IPS-18c (cell line): Measurements from ENCODE around the gene GRP.
A peak's percentile ranks its signal among the peaks of the same experiment; 100 is the strongest.

Source experiments
- H3K4me3 ChIP-seq: 2 replicates; pipeline ENCODE4 v1.7.0; 2013; ENCODE audit warnings: low read depth, mild to moderate bottlenecking, low read length, moderate library complexity; ENCODE audit not compliant: insufficient read depth
- H3K9me3 ChIP-seq: one replicate; pipeline ENCODE4 v1.6.1; 2013; ENCODE audit warnings: mild to moderate bottlenecking, low read length, moderate library complexity; ENCODE audit not compliant: control insufficient read depth, insufficient read depth

GRP gene

DNA sequence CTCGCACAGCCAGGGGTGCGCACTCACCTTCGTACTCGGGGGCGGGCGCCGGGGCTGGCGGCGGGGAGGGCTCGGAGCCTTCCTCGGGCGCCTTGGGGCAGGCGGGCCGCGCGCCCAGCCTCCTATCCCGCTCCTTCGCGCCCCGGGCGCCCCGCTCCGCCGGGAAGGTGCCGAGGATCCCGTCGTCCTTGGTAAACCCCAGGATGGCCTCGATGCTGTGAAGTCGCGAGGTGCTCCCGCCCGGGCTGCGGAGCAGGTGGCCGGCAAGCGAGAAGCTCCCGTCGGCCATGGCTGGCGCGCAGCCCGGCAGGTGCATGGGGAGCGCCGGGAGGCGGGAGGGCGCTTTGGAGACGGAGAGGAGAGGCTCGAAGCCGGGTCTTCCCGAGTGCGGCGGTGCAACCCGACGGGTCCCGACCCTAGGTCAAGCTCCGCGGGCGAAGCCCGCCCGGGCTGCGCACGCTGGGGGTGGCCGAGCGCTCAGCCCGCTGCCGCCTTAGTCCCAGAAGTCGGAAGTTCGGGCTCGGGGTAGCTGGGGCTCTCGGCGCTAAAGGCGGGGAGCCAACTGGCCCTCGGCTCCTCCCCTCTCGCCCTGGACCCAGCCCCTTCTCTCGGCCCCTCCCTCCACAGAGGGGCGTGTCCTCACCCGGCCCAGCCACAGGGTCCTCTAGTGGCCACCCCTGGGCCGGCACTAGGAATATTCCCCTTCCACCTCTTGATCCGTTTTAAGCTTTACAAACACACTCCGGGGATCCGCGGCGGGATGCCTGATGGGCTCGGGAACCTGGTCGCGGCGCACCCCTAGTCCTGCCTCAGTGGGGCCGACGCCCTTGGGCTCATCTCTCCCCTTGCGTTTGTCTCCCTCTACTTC lies 53.2 kb downstream of the GRP start, which contains the start of gene RAX:
TSS of gene RAX (minus strand) at position 564 of the 868 bp plus-strand sequence. CDS start at position 316, 248 bp downstream.
- Histone ChIP-seq H3K4me3 (peak within 1 kb of the TSS; percentile 69), H3K9me3 (no peaks in the 10 kb centered on the region)

DNA sequence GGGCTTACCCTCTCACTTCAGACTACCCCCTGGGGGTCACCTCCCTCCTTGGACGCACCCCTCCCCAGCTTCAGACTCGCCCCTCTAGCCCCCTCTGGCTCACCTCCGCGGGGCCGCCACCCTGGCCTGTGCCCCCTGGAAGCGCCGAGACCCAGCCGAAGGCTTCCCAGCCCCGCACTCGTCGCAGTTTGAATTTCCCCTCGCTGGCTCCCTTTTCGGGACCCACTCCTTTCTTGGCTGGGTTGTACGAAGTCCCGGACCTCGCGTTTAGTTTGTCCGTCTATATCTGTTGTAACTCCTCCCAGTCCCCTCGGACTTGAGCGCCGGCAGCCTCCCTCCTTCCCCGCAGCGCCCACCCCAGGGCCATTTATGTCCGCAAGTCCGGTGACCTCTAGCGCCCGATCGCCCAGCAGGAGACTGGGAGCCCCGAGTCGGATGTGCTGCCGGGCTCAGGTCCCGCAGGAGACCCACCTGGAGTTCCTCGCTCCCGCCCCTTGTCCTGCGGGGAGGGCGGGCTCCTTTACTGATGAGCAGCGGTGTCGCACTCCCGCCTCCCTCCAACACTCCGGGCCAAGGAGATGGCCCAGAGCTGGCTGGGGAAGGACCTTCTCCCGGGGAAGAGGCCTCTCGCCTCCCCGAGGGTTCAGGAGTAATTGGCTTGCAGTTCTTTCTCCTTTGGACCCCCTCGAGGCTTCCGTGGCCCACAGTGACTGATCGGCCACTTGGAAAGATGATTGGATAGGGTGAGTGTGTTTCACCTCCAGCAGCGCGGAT lies 54.0 kb downstream of the GRP start:
- Histone ChIP-seq H3K9me3 (no peaks in the 10 kb centered on the region), H3K4me3 (peak overlapping the region; percentile 69)

DNA sequence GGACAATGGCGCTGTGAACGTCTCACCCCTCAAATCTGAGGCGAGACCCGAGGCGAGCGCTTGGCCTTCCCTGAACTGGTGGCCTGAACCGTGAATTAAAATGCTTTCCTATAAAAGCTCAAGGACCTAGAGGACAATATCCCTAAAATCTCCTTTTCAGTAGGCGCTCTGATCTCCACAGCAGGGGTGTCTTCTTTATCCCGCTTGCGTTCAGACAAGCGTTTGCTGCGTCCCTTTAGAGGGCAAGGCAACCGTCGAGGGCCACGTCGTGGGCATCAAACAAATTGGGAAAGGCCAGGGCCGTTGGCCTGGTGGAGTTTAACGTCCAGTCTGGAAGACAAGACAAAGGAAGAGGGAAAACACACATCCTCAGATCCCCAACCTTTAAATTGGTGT lies 54.6 kb downstream of the GRP start:
- H3K9me3 ChIP-seq, result no peaks in the 10 kb centered on the region
- H3K4me3 ChIP-seq, result peak overlapping the region; percentile 69; the same call in 1 of the 2 replicates

DNA sequence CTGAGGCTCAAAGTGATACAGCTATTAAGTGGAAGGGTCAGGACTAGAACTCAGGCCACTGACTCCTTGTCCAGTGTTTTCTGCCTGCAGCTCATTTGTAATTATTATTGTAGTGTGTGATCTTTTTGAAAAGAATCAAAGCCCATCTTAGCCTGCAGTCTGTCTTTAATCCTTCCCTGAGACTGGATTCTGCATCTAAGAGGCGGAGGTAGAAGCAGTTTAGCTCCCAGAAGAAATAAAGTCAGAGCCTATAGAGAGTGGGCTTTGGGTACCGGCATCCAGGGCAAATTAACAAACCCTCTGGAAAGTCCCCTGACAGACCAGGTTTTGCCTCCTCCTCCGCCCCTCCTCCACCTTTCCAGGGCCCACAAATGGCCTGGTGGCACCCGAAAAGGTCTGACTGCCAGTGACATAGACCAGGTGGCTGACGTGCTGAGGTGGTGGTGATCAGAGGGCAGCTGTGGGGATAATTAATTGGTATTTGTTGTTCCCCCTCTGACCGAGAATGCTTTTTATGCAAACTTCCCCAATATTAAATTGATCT lies 55.5 kb downstream of the GRP start:
- Histone ChIP-seq H3K4me3 (no peak overlapping the region), H3K9me3 (no peaks in the 10 kb centered on the region)

DNA sequence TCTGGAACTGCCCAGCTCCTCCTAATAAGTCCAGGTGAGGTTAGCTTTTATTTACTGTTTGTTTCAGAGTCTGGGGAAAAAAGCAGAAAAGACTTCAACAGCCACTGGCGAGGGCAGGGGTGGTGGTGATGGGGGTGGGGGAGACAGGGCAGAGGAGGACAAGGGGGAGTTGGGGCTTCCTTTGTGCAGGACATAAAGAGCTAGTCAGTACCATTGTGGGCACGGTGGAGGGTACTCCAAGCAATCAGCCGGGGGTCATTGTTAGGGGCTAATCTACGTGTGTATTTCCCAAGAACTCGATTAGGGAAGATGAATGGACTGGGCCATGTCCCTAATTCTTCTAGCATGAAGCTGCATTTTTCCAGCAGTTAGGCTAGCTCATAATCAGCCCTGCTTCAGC lies 56.1 kb downstream of the GRP start:
- H3K4me3 ChIP-seq, result no peak overlapping the region
- no peaks in the 10 kb centered on the region for H3K9me3 ChIP-seq

DNA sequence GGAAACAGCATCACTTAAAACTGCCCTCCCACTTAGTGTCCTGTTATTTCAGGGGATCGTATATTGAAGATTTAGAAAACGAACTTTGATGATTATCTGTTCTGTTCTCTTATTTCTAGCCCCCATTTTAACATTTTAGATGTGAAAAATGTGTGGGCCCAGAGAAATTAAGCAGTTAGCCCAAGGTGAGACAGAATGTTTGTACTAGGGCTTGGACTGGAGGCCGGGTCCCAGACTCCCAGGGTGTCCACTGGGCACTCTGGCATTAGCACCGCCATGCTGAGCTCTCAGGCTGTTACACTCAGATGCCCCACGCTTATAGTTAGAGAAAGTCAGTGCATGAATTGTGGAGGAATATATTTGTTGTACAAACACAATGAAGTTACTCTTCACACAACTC lies 58.8 kb downstream of the GRP start:
- Histone ChIP-seq H3K4me3 (no peak overlapping the region), H3K9me3 (no peaks in the 10 kb centered on the region)

DNA sequence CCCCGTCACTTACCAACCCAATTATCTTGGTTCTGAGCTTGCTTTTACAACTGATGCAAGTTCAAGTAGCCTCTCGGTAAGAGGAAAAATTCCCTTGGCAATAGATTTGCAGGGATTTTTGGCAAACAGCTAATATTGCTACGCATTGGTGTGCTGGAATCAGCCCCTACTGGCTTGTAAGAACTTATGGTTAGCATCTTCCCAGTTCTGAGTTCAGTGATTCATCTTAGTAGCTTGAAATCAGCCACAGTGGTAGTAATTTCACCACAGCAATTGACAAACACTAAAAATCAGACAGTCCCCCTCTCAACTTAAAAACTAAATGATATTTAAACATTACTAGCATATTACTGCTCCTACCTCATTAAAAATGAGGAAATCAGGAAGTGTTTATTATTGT lies 59.2 kb downstream of the GRP start:
- H3K4me3 ChIP-seq, result no peak overlapping the region
- no peaks in the 10 kb centered on the region for H3K9me3 ChIP-seq

DNA sequence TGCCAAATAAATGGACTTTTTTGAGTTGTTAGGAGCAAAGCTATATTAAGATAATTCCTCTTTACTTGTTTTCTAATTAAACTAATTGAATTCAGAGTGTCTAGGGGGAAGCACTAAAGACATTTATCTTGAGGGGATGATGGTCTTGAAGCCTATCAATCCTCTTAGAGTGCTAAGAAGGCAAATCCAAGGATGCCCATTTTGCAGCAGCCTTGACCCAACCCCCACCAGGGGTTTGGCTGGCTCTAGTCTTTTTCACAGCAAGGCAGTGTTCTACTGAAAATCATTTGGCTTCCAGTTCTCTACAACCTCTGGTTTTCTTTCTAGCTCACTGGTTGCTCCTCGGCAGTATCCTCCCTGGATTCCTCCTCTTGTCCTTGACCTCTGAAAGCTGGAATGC lies 59.8 kb downstream of the GRP start:
- no peak overlapping the region for H3K4me3 ChIP-seq
- no peaks in the 10 kb centered on the region for H3K9me3 ChIP-seq
